ENCODE data around the gene ZHX3.
"Not testable (repeated sequence)": the region's sequence is repeated elsewhere in the genome, so short reads cannot be mapped to it uniquely, and the experiment has no call there.

The ZHX3 gene

GRCh38 chr20:41145317-41145716, 172.2 kb downstream of the ZHX3 start:
- no peak for DNase-seq

GRCh38 chr20:41143354-41143753, 174.2 kb downstream of the ZHX3 start:
- DNase-seq, result no peak

- no peak for DNase-seq
These were observed 174.6 kb downstream of the ZHX3 start for GRCh38 chr20:41142919-41143318.

DNA sequence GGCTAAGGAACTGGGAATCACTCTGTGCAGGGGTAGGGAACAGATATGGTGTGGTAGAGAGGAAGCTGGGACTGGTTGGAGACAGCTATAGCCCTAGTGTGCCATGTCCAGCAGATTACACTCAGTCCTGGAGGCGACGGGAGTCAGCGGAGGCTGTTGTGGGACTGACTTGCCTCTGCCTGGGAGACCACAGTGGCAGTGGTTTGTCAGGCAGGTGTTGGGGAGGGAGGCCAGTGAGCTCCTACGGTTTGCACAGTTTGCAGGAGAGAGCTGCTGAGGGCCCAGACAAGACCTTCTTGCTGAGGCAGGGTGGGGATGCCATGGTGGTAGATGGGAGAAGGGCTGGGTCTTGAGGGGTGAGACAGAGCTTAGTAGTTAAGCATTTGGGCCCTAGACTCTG, 175.3 kb downstream of the ZHX3 start:
- DNase-seq, result no peak

- no peak for DNase-seq
These were observed 176.2 kb downstream of the ZHX3 start for GRCh38 chr20:41141153-41141815.

DNA sequence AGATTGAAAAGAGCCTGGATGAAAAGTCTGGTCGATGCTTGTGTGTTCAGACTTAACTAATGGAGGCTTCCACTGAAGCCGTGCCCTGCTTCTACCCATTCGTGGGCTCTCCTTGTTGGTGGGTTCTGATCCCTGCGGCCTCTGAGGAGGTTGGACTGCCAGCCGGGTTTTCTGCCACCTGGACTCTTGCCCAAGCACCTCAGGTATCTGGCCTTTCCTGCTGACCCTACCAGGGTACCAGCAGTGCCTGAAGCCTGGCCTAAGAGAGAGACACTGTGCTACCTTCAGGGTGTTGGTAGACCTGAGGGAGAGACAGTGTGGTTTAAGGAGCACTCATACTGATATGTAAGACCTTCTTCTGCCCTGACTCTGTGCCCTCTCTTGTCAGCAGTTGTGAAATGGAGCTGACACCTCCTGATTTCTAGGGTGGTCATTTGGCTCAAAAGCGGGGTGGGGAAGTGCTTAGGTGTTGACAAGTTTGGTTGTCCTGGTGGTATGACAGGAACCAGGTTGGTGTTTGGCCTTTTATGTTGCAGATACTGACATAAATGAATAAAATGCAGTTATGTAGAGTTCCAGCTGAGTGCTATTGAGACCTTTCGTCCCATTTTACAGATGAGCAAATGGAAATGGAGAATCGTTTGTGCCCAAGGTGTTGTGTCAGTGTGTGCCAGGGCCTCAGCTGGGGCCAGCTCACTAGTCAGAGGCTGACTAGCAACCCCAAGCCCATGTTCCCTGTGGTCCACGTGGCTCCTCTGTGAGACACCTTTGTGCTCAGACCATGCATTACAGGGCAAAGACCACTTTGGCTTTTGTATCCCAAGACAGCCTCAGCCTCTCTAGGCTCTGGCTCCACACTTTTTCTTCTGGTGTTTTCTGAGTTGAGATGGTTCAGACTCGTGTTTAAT, 177.1 kb downstream of the ZHX3 start:
- no peak for DNase-seq

GRCh38 chr20:41139227-41140093, 178.1 kb downstream of the ZHX3 start:
- DNase-seq, result no peak

- no peak for DNase-seq
These were observed 178.9 kb downstream of the ZHX3 start for GRCh38 chr20:41138475-41139226.

DNA sequence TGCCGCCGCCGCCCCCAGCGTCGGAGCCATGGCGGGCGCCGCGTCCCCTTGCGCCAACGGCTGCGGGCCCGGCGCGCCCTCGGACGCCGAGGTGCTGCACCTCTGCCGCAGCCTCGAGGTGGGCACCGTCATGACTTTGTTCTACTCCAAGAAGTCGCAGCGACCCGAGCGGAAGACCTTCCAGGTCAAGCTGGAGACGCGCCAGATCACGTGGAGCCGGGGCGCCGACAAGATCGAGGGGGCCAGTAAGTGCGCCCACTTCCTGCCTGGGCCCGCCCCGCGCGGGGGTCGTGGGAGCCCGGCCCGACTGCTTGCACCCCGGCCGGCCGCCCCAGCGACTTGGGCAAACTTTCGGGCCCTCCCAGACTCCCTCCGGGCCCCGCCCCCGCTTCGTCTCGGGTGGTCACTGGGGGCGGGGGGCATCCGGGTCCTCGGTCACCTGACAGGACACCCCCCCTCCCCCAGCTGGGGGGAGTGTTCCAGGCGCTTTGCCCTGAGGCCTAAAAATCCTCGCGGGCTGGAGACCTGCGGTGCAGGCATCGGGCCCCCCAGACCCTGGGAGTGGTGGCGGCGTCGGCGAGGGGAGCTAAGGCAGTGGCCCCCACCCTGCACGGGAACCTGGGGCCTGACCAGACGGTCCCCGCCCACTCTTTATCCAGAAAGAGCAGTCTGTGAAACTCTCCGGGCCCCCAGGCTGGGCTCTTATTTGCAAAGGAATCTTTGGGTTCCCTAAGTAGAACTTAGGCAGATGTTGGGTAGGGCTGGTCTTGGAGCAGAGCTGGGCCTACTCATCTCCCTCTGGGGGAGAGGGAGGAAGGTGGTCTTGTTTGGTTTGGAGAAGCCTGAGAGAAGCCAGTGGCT, 179.7 kb downstream of the ZHX3 start:
- peak; percentile 52 for DNase-seq

- DNase-seq, result peak; percentile 65
These were observed 180.6 kb downstream of the ZHX3 start, which contains the start of gene PLCG1 for GRCh38 chr20:41136680-41137613. Gene PLCG1 (plus strand): TSS chr20:41137543. CDS start chr20:41137642, 99 bp downstream.

DNA sequence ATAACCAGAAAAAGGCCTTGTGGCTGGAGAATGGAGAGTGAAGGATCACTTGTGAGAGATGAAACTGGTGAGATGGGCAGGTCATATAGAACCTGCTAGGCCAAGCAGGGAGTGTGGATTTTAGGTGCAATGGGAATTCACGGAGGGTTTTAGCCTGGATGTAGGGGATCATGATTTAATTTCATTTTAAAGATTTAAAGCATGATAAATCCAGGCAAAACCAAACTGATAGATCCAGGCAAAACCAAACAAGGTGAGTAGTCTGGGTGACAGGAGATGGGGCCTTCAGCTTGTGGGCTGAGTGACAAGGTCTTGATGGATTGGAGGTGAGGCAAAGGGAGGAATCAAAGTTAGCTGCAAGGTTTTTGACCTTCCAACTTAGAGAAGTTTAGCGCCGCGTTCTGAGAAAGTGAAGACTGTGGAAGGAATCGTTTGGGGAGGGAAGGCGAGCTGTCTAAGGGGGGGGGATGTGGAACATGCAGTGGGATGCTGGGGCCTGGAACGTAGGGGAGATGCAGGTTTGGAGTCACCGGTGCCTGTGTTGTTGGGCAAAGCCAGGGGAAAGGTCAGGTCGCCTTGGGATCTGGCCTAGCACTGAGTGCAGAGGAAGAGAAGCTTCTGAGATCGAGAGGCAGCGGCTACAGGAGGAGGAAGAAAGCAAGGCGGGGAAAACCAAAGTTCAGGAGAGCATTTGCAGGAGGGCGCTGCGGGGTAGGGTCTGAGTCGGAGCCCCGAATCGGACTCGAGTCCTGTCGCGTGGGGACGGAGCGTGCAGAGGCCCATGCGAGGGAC, 181.4 kb downstream of the ZHX3 start:
- DNase-seq, result no peak

- DNase-seq, result no peak
These were observed 182.2 kb downstream of the ZHX3 start for GRCh38 chr20:41135187-41135887.

GRCh38 chr20:41134362-41135186, 183.0 kb downstream of the ZHX3 start:
- no peak for DNase-seq

DNA sequence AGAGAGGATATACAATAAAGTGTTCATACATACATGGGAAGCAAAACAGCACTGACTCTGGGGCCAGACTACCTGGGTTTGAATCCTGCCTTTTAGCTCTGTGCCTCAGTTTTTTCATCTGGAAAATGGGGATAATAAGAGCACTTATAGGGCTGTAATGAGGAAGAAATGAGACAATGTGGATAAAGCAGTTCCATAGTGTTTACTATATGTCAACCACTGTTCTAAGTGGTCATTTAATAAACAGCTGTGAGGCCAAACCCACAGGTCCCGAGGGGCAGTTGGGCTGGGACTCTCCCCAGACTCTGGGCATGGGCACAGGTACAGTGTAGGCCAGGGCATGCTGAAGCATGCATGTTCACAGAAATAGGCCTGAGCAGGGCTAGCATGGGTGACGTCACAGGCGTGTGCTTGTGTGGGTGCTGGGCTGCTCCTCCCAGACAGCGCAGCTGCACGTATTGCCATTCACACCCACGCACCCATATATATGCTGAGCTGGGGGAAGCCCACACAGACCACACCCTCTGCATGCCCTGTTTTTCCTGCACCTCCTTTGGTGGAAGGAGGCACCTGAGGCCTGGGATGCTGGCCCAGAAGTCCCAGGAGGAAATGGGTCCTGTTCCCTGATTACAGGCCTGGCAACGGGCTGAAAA, 183.7 kb downstream of the ZHX3 start:
- no peak for DNase-seq

- DNase-seq, result not testable (repeated sequence)
These were observed 185.1 kb downstream of the ZHX3 start for GRCh38 chr20:41132388-41132775.

DNA sequence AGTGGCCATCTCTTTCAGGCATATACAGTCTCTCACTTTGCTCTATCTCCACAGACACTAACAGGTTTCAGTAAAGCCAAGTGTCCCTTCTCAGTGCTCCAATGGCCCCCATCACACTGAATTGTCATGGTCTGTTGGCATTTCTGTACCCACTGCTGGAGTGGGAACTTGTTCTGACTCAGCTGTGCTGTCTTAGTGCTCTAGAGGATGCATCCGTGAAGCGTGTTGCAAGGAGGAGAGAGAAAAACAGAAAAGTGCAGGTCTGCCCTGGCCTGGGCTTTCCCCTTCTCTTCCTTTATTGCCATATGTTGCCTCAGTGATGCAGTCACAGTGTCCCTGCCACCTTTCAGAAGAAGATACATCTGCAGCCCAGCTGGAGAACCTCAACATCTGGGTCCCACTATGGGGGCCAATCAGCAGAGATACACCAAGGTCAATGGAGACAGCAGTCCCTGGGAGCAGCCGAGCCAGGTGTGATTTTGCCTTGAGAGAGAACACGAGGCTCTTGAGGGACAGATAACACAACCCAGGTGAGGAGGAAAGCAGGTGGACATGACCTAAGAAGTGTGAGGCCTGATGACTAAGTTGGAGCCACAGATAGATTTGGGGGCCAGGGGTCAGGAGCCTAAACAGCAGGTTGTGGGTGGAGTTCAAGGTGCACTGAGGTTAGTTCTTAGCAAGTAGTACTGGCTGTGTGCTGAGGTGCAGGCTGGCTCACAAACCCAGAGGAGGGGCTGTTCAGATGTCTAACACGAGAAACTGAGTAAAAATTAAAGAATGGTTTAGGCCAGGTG, 185.7 kb downstream of the ZHX3 start:
- DNase-seq, result no peak
